GM12873 (cell line): ENCODE measurements around the gene KIAA1210.

ENCODE experiments used
- TF ChIP-seq, protein P1 (sequence below): IDR thresholded peaks from 2 replicates; pipeline ENCODE4 v1.5.1; 2012; ENCODE audit warnings: low read depth, mild to moderate bottlenecking, moderate library complexity, low read length, control low read depth; ENCODE audit not compliant: insufficient read depth; ENCODE audit errors: missing control alignments

Gene KIAA1210

DNA sequence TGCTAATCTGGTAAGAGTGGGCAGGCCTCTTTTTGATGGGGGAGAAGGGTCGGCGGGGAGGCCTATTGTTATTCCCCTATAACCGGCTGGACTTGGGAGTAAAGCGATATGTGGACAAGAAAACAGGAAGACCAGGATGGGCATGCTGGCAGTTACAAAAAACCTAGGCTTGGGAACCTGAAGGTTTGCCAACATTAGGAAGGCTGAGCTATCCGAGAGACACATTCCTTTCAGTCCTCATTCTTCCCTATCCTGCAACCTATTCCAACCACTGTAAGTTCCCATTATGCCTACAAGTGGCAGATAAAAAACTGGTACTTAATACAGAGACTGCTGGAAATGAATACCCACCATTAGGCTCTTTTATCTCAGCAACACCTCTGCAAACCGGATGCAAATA is 87.2 kb downstream of the KIAA1210 start:
- TF ChIP-seq, protein P1, sequence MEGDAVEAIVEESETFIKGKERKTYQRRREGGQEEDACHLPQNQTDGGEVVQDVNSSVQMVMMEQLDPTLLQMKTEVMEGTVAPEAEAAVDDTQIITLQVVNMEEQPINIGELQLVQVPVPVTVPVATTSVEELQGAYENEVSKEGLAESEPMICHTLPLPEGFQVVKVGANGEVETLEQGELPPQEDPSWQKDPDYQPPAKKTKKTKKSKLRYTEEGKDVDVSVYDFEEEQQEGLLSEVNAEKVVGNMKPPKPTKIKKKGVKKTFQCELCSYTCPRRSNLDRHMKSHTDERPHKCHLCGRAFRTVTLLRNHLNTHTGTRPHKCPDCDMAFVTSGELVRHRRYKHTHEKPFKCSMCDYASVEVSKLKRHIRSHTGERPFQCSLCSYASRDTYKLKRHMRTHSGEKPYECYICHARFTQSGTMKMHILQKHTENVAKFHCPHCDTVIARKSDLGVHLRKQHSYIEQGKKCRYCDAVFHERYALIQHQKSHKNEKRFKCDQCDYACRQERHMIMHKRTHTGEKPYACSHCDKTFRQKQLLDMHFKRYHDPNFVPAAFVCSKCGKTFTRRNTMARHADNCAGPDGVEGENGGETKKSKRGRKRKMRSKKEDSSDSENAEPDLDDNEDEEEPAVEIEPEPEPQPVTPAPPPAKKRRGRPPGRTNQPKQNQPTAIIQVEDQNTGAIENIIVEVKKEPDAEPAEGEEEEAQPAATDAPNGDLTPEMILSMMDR: no peak

DNA sequence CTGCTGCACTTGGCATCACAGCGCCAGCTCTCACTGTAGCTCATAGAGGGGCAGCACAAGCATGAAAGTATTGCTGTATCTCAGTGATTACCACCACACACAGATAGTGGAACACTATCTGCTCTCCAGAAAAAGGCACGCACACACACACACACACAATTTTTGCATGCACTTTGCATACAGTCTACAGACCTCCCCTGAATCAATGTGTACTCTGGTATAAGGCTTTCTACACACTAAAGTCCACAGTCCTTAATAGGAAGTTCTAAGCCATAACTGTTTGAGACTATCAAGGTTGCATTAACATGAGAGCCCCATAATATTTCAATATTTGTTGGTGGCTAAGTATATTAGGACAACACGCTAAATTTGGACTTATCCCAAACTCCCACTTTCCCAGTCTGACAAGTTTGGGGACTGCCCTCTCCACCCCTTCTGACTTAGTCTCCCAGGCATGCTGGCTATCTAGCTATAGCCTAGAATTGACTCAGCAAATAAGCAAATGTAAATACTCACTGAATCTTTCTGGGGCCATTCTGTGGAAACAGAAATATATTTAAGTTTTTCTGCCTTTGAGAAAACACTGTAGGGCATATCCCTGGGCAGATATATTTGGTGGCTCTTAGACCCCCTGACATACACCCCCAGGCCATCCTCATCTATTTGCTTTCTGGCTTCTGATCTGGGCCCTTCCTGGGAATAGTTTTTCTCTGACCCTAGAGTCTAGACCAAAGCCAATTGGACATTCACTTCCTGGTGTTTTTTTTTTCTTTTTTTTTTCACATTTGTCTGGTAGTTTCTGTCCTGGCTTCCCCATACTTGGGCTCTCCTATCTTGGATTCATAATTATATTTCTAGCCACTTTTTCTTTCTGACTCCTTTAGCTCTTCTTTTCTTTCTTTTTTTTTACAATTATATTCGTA is 91.2 kb downstream of the KIAA1210 start:
- TF ChIP-seq, protein P1: no peak

DNA sequence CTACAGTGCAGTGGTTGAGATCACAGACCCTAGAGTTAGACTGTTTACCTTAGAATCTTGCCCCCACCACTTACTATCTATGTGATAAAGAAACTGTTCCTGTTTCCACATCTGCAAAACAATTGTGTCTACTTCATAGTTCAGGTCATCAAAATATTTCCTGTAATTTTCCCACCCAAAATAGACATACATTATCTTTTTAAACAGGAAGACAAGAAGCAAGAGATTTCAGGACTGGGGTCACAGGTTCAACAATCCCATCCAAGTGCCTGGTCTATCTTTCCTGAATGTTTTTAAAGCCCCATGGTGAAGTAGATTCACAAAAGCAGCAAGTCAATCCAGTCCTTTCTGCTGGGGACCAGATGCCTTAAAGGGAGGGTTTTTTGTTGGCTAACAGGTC is 96.6 kb downstream of the KIAA1210 start:
- TF ChIP-seq, protein P1: no peak

DNA sequence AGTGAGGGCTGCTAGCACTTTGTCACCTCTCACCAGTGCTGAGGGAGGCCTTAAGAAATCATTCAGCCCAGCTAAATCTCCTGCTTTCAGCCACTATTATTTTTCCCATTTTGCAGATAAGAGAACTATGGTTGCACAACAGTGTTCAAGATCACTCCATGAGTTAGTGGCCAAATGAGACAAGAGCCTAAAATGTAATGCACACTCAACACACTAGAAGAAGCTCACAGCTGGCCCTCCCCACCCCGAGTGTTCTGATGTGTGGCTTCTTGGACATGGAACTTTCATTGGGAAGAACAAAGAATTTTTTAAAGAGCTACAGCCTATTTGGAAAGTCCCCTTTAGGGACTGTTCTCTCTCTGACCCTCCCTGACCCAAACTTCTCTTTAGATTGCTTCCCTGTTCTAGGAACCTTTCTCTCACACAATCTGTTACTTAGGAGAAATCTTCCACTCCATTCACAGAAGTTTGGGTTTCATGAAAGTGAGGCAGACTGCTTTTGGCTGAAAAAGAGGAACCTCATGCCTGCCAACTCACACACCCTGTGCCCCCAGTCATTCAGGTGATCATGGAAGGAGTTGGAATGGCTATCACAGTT is 98.8 kb downstream of the KIAA1210 start:
- TF ChIP-seq, protein P1: no peak
